Effector memory CD4-positive, alpha-beta T cell (primary cell): ENCODE data around the gene MTARC2.

Source experiments
- DNase-seq, 3 donors: peaks; one replicate each; pipeline ENCODE4 v3.0.0-alpha.2; 2020
- H3K27ac ChIP-seq: 2 replicates; pipeline ENCODE4 v1.7.0; 2013; ENCODE audit warnings: mild to moderate bottlenecking, low read length, moderate library complexity; ENCODE audit not compliant: insufficient read depth, poor library complexity, severe bottlenecking
- H3K27me3 ChIP-seq: replicated peaks from 2 replicates; pipeline ENCODE4 v1.7.0; 2013; ENCODE audit warnings: mild to moderate bottlenecking, low read length; ENCODE audit not compliant: insufficient read depth, control insufficient read depth, poor library complexity, severe bottlenecking
- H3K36me3 ChIP-seq: 2 replicates; pipeline ENCODE4 v1.7.0; 2013; ENCODE audit warnings: mild to moderate bottlenecking, low read length, moderate library complexity; ENCODE audit not compliant: control insufficient read depth, insufficient read depth
- H3K4me1 ChIP-seq: 2 replicates; pipeline ENCODE4 v1.7.0; 2013; ENCODE audit warnings: low read length, mild to moderate bottlenecking; ENCODE audit not compliant: control insufficient read depth, insufficient read depth, poor library complexity, severe bottlenecking
- H3K4me3 ChIP-seq: 2 replicates; pipeline ENCODE4 v1.7.0; 2013; ENCODE audit warnings: low read length, low read depth, mild to moderate bottlenecking; ENCODE audit not compliant: insufficient read depth, poor library complexity, severe bottlenecking
- H3K9me3 ChIP-seq: 2 replicates; pipeline ENCODE4 v1.7.0; 2013; ENCODE audit warnings: mild to moderate bottlenecking, low read length, moderate library complexity; ENCODE audit not compliant: control insufficient read depth

MTARC2 gene

DNA sequence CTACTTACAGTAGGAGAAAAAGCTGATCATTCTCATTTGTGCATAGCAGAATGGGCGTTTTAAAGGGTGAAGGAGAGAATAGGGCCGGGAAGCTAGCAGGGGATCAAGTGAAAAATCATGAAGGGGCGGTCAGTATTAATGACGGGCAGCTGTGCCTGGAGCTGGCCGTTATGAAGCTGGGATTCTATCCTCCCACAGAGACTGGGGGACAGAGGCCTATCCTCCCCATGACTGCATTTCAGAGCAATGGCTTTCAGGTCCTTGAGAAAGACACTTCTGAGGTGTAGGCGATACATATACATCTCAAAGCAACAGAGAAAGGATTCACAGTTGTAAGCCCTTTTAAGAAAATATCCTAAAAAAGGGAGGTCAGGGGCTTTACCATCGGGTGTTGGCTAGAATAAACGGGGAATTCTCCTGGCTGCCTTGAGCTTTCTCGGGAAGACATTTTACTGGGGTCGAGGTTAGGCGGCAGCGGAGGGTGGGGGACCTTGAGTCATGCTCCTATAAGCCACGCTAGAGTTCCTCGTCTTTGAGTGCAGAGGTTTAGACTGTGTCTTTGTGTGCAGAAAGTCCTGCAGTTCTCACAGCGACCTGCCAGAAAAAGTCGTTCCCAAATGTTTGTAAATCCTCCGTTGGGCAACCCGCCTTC lies 559 bp upstream of the MTARC2 start:
- peaks cover 4% of the 10 kb centered on the region for H3K4me1 ChIP-seq
- no peaks in the 10 kb centered on the region for H3K9me3 ChIP-seq
- H3K27me3 ChIP-seq: peaks cover 4% of the 10 kb centered on the region
- DNase-seq: no peak
- no peak overlapping the region for H3K27ac ChIP-seq
- H3K4me3 ChIP-seq: no peak overlapping the region
- no peaks in the 10 kb centered on the region for H3K36me3 ChIP-seq

- no peak for DNase-seq
- peaks cover 4% of the 10 kb centered on the region for H3K4me1 ChIP-seq
- no peak overlapping the region for H3K27ac ChIP-seq
- peaks cover 4% of the 10 kb centered on the region for H3K27me3 ChIP-seq
- no peaks in the 10 kb centered on the region for H3K9me3 ChIP-seq
- H3K4me3 ChIP-seq: no peak overlapping the region
- H3K36me3 ChIP-seq: no peaks in the 10 kb centered on the region
These were observed 814 bp downstream of the MTARC2 start for GRCh38 chr1:220748936-220749335.

DNA sequence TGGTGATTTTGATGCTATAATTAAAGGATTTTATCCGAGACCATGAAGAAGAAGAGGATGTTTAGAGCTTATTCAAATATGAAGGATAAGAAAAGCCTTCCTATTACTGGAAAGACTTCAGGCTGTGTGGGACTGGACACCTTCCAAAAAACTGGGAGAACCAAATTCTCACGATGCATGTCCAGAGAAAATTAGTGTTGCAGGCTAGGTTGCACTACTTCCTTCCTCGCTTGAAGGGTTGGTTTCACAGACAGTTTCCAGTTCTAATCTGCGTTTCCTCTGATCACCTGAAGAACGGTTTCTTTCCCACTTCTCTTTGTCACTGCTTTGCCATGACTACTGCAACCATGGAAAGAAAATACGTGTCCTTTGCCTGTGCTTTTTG lies 2.0 kb downstream of the MTARC2 start:
- H3K4me3 ChIP-seq: no peak overlapping the region
- peaks cover 4% of the 10 kb centered on the region for H3K27me3 ChIP-seq
- no peaks in the 10 kb centered on the region for H3K9me3 ChIP-seq
- DNase-seq: no peak
- peaks cover 4% of the 10 kb centered on the region for H3K4me1 ChIP-seq
- H3K27ac ChIP-seq: no peak overlapping the region
- H3K36me3 ChIP-seq: no peaks in the 10 kb centered on the region

- DNase-seq: no peak
- Histone ChIP-seq H3K27ac (no peak overlapping the region), H3K4me3 (no peak overlapping the region), H3K36me3 (no peaks in the 10 kb centered on the region), H3K4me1 (peaks cover 4% of the 10 kb centered on the region), H3K9me3 (no peaks in the 10 kb centered on the region), H3K27me3 (peaks cover 4% of the 10 kb centered on the region)
These were observed 3.0 kb downstream of the MTARC2 start for GRCh38 chr1:220751111-220751510.

GRCh38 chr1:220754212-220754917 lies 6.2 kb downstream of the MTARC2 start:
- Histone ChIP-seq H3K27ac (no peak overlapping the region), H3K27me3 (peaks cover 4% of the 10 kb centered on the region), H3K4me1 (no peaks in the 10 kb centered on the region), H3K4me3 (no peak overlapping the region), H3K36me3 (no peaks in the 10 kb centered on the region), H3K9me3 (no peaks in the 10 kb centered on the region)
- DNase-seq: no peak

- H3K9me3 ChIP-seq: no peaks in the 10 kb centered on the region
These were observed 6.8 kb downstream of the MTARC2 start for GRCh38 chr1:220754918-220755295.

DNA sequence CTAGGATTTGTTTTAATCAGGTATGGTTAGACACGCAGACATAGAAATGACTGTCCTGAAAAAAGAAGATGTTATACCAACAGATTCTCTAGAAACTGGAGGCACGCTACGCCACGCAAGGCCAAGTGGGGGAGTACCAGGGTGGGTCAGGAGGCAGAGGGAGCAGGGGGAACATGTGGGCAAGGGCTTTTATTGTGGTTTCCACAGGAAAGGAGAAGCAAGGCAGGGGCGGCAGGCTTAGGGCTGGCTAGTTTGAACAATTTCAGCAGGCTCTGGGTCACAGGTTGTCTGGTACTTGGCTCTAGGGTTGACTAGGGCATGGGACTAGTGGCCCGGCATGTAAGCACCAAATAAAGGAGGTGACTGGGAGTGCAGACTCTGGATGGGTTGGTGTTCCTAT lies 7.2 kb downstream of the MTARC2 start:
- Histone ChIP-seq H3K4me1 (no peaks in the 10 kb centered on the region), H3K9me3 (no peaks in the 10 kb centered on the region), H3K27ac (no peak overlapping the region), H3K27me3 (peaks cover 4% of the 10 kb centered on the region), H3K4me3 (no peak overlapping the region), H3K36me3 (no peaks in the 10 kb centered on the region)
- DNase-seq: no peak

More at GRCh38 chr1:220754918-220755295, 6.8 kb downstream of the MTARC2 start:
- DNase-seq: no peak
- H3K4me1 ChIP-seq: no peaks in the 10 kb centered on the region
- no peak overlapping the region for H3K27ac ChIP-seq
- H3K4me3 ChIP-seq: no peak overlapping the region
- peaks cover 4% of the 10 kb centered on the region for H3K27me3 ChIP-seq
- H3K36me3 ChIP-seq: no peaks in the 10 kb centered on the region

DNA sequence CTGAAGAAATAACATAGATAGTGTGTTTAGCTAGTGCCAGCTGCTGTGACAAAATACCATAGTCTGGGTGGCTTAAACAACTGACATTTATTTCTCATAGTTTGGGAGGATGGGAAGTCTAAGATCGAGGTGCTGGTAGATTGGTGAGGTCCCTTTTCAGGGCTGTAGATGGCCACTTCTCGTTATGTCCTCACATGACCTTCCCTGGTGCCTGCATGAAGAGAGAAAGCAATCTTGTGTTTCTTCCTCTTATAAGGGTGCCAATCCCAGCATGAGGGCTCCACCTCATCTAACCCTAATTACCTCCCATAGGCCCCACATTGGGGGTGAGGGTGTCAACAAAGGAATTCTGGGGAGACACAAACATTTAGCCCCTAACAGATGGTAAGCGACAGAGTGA lies 9.3 kb downstream of the MTARC2 start:
- no peak for DNase-seq
- H3K4me1 ChIP-seq: no peaks in the 10 kb centered on the region
- H3K36me3 ChIP-seq: no peaks in the 10 kb centered on the region
- no peak overlapping the region for H3K4me3 ChIP-seq
- no peaks in the 10 kb centered on the region for H3K27me3 ChIP-seq
- H3K9me3 ChIP-seq: no peaks in the 10 kb centered on the region
- H3K27ac ChIP-seq: no peak overlapping the region

DNA sequence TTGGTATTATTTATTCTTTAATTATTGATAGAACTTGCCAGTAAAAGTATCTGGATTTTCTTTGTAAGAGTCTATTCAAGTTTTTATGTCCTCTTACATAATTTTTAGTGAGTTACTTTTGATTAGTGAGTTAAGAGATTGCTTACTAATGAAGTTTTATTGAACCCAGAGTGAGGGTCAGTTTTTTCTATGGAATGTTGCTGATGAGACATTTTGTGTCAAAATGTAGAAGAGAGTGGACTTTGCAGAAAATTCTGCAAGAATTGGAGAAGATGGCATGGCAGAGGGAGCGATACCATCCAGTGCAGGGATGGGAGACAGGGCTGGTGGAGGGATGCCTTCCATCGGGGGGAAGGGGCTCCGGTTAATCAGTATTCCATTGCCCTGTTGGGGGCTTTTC lies 11.0 kb downstream of the MTARC2 start:
- H3K9me3 ChIP-seq: no peaks in the 10 kb centered on the region
- no peaks in the 10 kb centered on the region for H3K36me3 ChIP-seq
- H3K4me1 ChIP-seq: no peaks in the 10 kb centered on the region
- no peak for DNase-seq
- H3K27me3 ChIP-seq: no peaks in the 10 kb centered on the region
- no peak overlapping the region for H3K4me3 ChIP-seq
- H3K27ac ChIP-seq: no peak overlapping the region

- H3K4me1 ChIP-seq: no peaks in the 10 kb centered on the region
- H3K9me3 ChIP-seq: no peaks in the 10 kb centered on the region
- H3K36me3 ChIP-seq: no peaks in the 10 kb centered on the region
- no peaks in the 10 kb centered on the region for H3K27me3 ChIP-seq
- no peak overlapping the region for H3K4me3 ChIP-seq
- no peak for DNase-seq
- no peak overlapping the region for H3K27ac ChIP-seq
These were observed 13.7 kb downstream of the MTARC2 start for GRCh38 chr1:220761688-220762427.
